ENCODE data around the gene THOC1.

- no peak for TF ChIP-seq CTCF (IDR thresholded peaks at IDR 0.05)
- no peak for TF ChIP-seq POLR2A (IDR thresholded peaks at IDR 0.05; ENCODE audit: low read depth)
- TF ChIP-seq EP300 (IDR thresholded peaks at IDR 0.05), result no peak
Observed at GRCh38 chr18:192801-193200, 75.0 kb downstream of the THOC1 start.

All from esophagus muscularis mucosa (tissue), 4 donors.